Neural cell (in vitro differentiated cells): ENCODE measurements around the gene UBE2Q1. TPM values are rescaled to one million over a fixed set of nuclear protein-coding genes. Genes with fewer than 3 reads are reported as not detected.

ENCODE experiments used
- H2AFZ ChIP-seq: fragments of 200-600, 300-800 bp; sonication (generic), shearing (Covaris generic); 2 replicates; pipeline ENCODE4 v1.6.0; 2014; ENCODE audit warnings: low read depth, mild to moderate bottlenecking, antibody characterized with exemption, low read length, moderate library complexity
- H3F3A ChIP-seq: fragments of 200-600 bp; shearing (Covaris generic); 2 replicates; pipeline ENCODE4 v1.6.1; 2016; ENCODE audit warnings: mild to moderate bottlenecking, moderate library complexity, mixed read lengths, antibody characterized with exemption, low read length; ENCODE audit not compliant: insufficient read depth, poor library complexity, severe bottlenecking
- H3K27ac ChIP-seq: fragments of 200-600, 300-800 bp; sonication (generic), shearing (Covaris generic); 2 replicates; pipeline ENCODE4 v1.5.1; 2014; ENCODE audit warnings: mild to moderate bottlenecking, low read length, moderate library complexity
- H3K27me3 ChIP-seq: fragments of 300-800, 200-600 bp; sonication (generic), shearing (Covaris generic); 2 replicates; pipeline ENCODE4 v1.6.0; 2014; ENCODE audit warnings: mild to moderate bottlenecking, low read depth, low read length, moderate library complexity; ENCODE audit not compliant: insufficient read depth
- H3K36me3 ChIP-seq: fragments of 300-800, 200-600 bp; sonication (generic), shearing (Covaris generic); 2 replicates; pipeline ENCODE4 v1.5.1; 2014; ENCODE audit warnings: mild to moderate bottlenecking, antibody characterized with exemption, low read length, moderate library complexity; ENCODE audit not compliant: insufficient read depth
- H3K4me2 ChIP-seq: fragments of 300-800, 200-600 bp; sonication (generic), shearing (Covaris generic); 2 replicates; pipeline ENCODE4 v1.6.0; 2014; ENCODE audit warnings: mild to moderate bottlenecking, low read length
- H3K4me3 ChIP-seq: fragments of 300-800, 200-600 bp; sonication (generic), shearing (Covaris generic); 2 replicates; pipeline ENCODE4 v1.5.1; 2014; ENCODE audit warnings: mild to moderate bottlenecking, low read length, moderate library complexity
- H3K79me2 ChIP-seq: fragments of 200-600 bp; shearing (Covaris generic); replicated peaks from 2 replicates; pipeline ENCODE4 v1.6.0; 2014; ENCODE audit warnings: mild to moderate bottlenecking, low read length, moderate library complexity; ENCODE audit not compliant: insufficient read depth
- H3K9ac ChIP-seq: fragments of 300-800, 200-600 bp; sonication (generic), shearing (Covaris generic); 2 replicates; pipeline ENCODE4 v1.6.1; 2016; ENCODE audit warnings: mild to moderate bottlenecking, low read length, mixed read lengths
- H3K9me2 ChIP-seq: fragments of 200-600 bp; shearing (Covaris generic); 2 replicates; pipeline ENCODE4 v1.6.1; 2016; ENCODE audit warnings: mild to moderate bottlenecking, low read length, mixed read lengths; ENCODE audit not compliant: insufficient read depth
- H3K9me3 ChIP-seq: fragments of 200-600, 300-800 bp; sonication (generic), shearing (Covaris generic); 2 replicates; pipeline ENCODE4 v1.6.1; 2016; ENCODE audit warnings: mild to moderate bottlenecking, mixed run types, low read length, moderate library complexity, mixed read lengths
- H4K20me1 ChIP-seq: fragments of 200-600 bp; shearing (Covaris generic); 2 replicates; pipeline ENCODE4 v1.6.1; 2016; ENCODE audit warnings: mild to moderate bottlenecking, mixed run types; ENCODE audit not compliant: insufficient read depth
- CTCF ChIP-seq: fragments of 450-650 bp; IDR thresholded peaks from 2 replicates; pipeline ENCODE4 v1.5.1; 2014; ENCODE audit warnings: antibody characterized with exemption, mild to moderate bottlenecking, moderate library complexity; ENCODE audit not compliant: poor library complexity, severe bottlenecking
- EP300 ChIP-seq: fragments of 450-650 bp; conservative IDR thresholded peaks from 2 replicates; pipeline ENCODE4 v1.6.1; 2014; ENCODE audit warnings: antibody characterized with exemption, mild to moderate bottlenecking, moderate library complexity; ENCODE audit not compliant: poor library complexity, severe bottlenecking
- EZH2 ChIP-seq: fragments of 200-600, 300-800 bp; shearing (Covaris generic), sonication (generic); IDR thresholded peaks from 2 replicates; pipeline ENCODE4 v1.6.1; 2014; ENCODE audit warnings: antibody characterized with exemption, low read length, borderline replicate concordance, mild to moderate bottlenecking; ENCODE audit not compliant: insufficient read depth, poor library complexity, severe bottlenecking
- MXI1 ChIP-seq: fragments of 450-650 bp; conservative IDR thresholded peaks from 2 replicates; pipeline ENCODE4 v1.6.1; 2014; ENCODE audit warnings: antibody characterized with exemption, mild to moderate bottlenecking; ENCODE audit not compliant: poor library complexity, severe bottlenecking
- POLR2AphosphoS5 ChIP-seq: IDR thresholded peaks from 2 replicates; pipeline ENCODE4 v1.6.1; 2012
- RAD21 ChIP-seq: fragments of 450-650 bp; conservative IDR thresholded peaks from 2 replicates; pipeline ENCODE4 v1.6.1; 2014; ENCODE audit warnings: antibody characterized with exemption, mild to moderate bottlenecking, moderate library complexity
- SMC3 ChIP-seq: fragments of 450-650 bp; conservative IDR thresholded peaks from 2 replicates; pipeline ENCODE4 v1.6.1; 2014; ENCODE audit warnings: antibody characterized with exemption, mild to moderate bottlenecking, moderate library complexity; ENCODE audit not compliant: poor library complexity
- TAF1 ChIP-seq: IDR thresholded peaks from 2 replicates; pipeline ENCODE4 v1.6.1; 2012; ENCODE audit warnings: low read depth
- polyA plus RNA-seq: library from polyadenylated mRNA; depleted of rRNA; stranded (reverse); fragments of >200 nt; gene quantifications from 2 replicates; pipeline ENCODE4 v1.2.3, GENCODE V29; 2014
- TF ChIP-seq, protein P1 (sequence below): IDR thresholded peaks from 2 replicates; pipeline ENCODE4 v1.6.1; 2012; ENCODE audit warnings: borderline replicate concordance

Gene UBE2Q1
- polyA plus RNA-seq, 1 donor from 2014 or later: 103 TPM

GRCh38 chr1:154549202-154549770 lies 9.2 kb downstream of the UBE2Q1 start:
- H3K27ac ChIP-seq: no peak overlapping the region
- no peak overlapping the region for H3K4me2 ChIP-seq
- TF ChIP-seq, protein P1, sequence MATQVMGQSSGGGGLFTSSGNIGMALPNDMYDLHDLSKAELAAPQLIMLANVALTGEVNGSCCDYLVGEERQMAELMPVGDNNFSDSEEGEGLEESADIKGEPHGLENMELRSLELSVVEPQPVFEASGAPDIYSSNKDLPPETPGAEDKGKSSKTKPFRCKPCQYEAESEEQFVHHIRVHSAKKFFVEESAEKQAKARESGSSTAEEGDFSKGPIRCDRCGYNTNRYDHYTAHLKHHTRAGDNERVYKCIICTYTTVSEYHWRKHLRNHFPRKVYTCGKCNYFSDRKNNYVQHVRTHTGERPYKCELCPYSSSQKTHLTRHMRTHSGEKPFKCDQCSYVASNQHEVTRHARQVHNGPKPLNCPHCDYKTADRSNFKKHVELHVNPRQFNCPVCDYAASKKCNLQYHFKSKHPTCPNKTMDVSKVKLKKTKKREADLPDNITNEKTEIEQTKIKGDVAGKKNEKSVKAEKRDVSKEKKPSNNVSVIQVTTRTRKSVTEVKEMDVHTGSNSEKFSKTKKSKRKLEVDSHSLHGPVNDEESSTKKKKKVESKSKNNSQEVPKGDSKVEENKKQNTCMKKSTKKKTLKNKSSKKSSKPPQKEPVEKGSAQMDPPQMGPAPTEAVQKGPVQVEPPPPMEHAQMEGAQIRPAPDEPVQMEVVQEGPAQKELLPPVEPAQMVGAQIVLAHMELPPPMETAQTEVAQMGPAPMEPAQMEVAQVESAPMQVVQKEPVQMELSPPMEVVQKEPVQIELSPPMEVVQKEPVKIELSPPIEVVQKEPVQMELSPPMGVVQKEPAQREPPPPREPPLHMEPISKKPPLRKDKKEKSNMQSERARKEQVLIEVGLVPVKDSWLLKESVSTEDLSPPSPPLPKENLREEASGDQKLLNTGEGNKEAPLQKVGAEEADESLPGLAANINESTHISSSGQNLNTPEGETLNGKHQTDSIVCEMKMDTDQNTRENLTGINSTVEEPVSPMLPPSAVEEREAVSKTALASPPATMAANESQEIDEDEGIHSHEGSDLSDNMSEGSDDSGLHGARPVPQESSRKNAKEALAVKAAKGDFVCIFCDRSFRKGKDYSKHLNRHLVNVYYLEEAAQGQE: no peak
- TF ChIP-seq EP300 (no peak), POLR2AphosphoS5 (no peak), CTCF (no peak), EZH2 (no peak), RAD21 (no peak), TAF1 (no peak), MXI1 (no peak), SMC3 (no peak)
- no peaks in the 10 kb centered on the region for H3K79me2 ChIP-seq
- no peaks in the 10 kb centered on the region for H3K27me3 ChIP-seq
- H3K36me3 ChIP-seq: peaks cover 5% of the 10 kb centered on the region
- H2AFZ ChIP-seq: no peak overlapping the region
- no peaks in the 10 kb centered on the region for H3F3A ChIP-seq
- no peaks in the 10 kb centered on the region for H4K20me1 ChIP-seq
- no peaks in the 10 kb centered on the region for H3K9me2 ChIP-seq
- H3K9ac ChIP-seq: no peak overlapping the region
- peak overlapping the region; percentile 51 for H3K4me3 ChIP-seq
- H3K9me3 ChIP-seq: no peaks in the 10 kb centered on the region

DNA sequence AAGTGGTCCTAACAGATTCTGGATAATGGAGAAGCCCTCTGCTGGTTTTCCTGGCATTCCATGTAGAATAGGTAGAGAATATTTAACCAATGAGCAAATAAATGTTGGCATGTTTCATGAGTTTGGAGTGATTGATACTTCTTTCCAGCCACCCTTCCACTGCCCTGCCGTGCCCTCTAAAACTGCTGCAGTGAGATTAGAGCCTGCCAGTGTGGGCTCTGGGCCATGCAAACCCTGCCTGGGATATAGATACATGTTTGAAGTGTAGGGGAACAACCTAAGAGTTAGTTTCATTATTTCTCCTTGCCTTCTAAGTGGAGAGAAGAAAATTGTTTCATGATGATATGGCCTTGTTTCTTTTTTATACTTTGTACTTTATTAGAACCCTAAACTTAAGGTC lies 10.4 kb downstream of the UBE2Q1 start:
- no peaks in the 10 kb centered on the region for H3K79me2 ChIP-seq
- TF ChIP-seq MXI1 (no peak), CTCF (no peak), RAD21 (no peak), EZH2 (no peak), SMC3 (no peak), EP300 (no peak), TAF1 (no peak), POLR2AphosphoS5 (no peak)
- TF ChIP-seq, protein P1: no peak
- H3K9me3 ChIP-seq: no peaks in the 10 kb centered on the region
- H3K36me3 ChIP-seq: no peaks in the 10 kb centered on the region
- H3F3A ChIP-seq: no peaks in the 10 kb centered on the region
- no peak overlapping the region for H2AFZ ChIP-seq
- no peaks in the 10 kb centered on the region for H3K27me3 ChIP-seq
- no peak overlapping the region for H3K4me2 ChIP-seq
- no peak overlapping the region for H3K9ac ChIP-seq
- H3K9me2 ChIP-seq: no peaks in the 10 kb centered on the region
- no peak overlapping the region for H3K27ac ChIP-seq
- H3K4me3 ChIP-seq: no peak overlapping the region
- no peaks in the 10 kb centered on the region for H4K20me1 ChIP-seq
